Measurements from ENCODE around the gene CSF2. TPM values are rescaled to one million over a fixed set of nuclear protein-coding genes. Genes with fewer than 3 reads are reported as not detected.

CSF2 gene
- total RNA-seq, 4 donors from 2014 or later, result not detected

- no peaks in the 10 kb centered on the region for H3K36me3 ChIP-seq
- H3K9me3 ChIP-seq, result no peaks in the 10 kb centered on the region
- peaks cover 0 to under 1% of the 10 kb centered on the region in 2 donors for H3K4me1 ChIP-seq
- intact Hi-C loops (cut with DNase I; ENCODE audit: low total_unique reads) (no loop called here), in situ Hi-C loops (cut with MboI; ENCODE audit: low sequenced_read_pairs in 4 of 4) (no loop called here)
- DNase-seq, result no peak
- TF ChIP-seq, protein P1, sequence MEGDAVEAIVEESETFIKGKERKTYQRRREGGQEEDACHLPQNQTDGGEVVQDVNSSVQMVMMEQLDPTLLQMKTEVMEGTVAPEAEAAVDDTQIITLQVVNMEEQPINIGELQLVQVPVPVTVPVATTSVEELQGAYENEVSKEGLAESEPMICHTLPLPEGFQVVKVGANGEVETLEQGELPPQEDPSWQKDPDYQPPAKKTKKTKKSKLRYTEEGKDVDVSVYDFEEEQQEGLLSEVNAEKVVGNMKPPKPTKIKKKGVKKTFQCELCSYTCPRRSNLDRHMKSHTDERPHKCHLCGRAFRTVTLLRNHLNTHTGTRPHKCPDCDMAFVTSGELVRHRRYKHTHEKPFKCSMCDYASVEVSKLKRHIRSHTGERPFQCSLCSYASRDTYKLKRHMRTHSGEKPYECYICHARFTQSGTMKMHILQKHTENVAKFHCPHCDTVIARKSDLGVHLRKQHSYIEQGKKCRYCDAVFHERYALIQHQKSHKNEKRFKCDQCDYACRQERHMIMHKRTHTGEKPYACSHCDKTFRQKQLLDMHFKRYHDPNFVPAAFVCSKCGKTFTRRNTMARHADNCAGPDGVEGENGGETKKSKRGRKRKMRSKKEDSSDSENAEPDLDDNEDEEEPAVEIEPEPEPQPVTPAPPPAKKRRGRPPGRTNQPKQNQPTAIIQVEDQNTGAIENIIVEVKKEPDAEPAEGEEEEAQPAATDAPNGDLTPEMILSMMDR (IDR thresholded peaks at IDR 0.05 in 4 of 5, conservative IDR thresholded peaks at IDR 0.05 in 1 of 5), result no peak
- H3K27me3 ChIP-seq, result no peaks in the 10 kb centered on the region
- no peak overlapping the region for H3K4me3 ChIP-seq
- no peak overlapping the region for H3K27ac ChIP-seq
- ATAC-seq, result no peak
Measured at GRCh38 chr5:132080595-132080994, 7.0 kb downstream of the CSF2 start.

DNA sequence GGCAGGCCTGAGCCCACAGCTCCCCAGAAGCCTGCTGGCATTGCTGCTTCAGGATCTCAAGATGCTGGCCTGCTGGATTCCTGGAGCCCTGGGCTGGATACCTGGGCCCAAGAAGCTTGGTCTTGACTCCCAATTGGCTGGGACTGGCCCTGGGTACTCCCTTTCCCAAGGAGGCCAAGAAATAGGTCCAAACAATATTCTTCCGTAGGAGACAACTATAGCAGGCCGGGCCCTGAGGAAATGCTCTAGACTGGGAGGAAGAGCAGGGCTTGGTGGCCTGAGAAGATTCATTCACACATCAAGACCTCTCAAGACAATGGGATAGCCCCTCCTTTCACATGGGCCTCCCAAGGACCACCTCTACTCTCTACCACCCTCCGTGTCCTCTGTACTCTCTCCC lies 7.9 kb downstream of the CSF2 start:
- H3K4me1 ChIP-seq, result peaks cover 0 to 5% of the 10 kb centered on the region in 2 donors
- TF ChIP-seq, protein P1 (IDR thresholded peaks at IDR 0.05 in 4 of 5, conservative IDR thresholded peaks at IDR 0.05 in 1 of 5), result no peak
- TF ChIP-seq POLR2A (IDR thresholded peaks at IDR 0.05), result no peak
- no peaks in the 10 kb centered on the region for H3K27me3 ChIP-seq
- no peaks in the 10 kb centered on the region for H3K9me3 ChIP-seq
- ATAC-seq (no peak), DNase-seq (no peak)
- H3K4me3 ChIP-seq, result no peak overlapping the region
- in situ Hi-C loops (cut with MboI; ENCODE audit: low sequenced_read_pairs in 4 of 4) (no loop called here), intact Hi-C loops (cut with DNase I; ENCODE audit: low total_unique reads) (no loop called here)
- no peak overlapping the region for H3K27ac ChIP-seq
- no peaks in the 10 kb centered on the region for H3K36me3 ChIP-seq

DNA sequence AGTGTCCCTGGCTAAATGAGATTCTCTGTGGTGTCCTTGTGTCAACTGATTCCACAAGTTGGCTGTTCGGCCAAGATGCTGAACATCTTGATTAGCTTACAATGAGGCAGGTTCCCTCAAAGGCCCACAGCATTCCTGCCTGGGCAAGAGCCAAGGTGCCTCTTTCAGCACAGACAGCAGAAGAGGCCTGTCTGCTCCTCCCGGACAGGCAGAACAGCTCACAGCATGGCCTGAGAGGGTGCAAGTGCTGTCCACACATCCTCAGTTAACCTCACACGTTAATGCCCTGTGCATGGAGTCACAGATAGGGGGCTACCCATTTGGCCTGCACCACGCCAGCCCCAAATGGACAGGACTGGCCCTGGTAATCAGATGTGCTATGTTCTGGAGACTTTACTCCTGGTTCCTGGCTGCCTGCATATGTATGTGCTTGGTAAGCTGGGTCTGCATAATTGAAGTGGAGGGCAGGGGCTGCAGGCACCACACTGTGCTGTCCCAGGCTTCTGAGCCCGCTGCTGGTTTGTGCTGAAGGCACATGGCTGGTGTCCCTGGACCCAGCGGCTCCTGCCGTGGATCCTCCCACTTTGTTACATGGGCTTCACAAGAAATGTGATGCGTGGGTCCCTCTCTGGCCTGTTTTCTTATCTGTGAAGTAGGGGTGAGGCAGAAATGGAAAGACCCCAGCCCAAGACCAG lies 8.9 kb downstream of the CSF2 start:
- Histone ChIP-seq H3K9me3 (no peaks in the 10 kb centered on the region), H3K27me3 (no peaks in the 10 kb centered on the region), H3K4me1 (peaks cover 0 to 5% of the 10 kb centered on the region in 2 donors), H3K27ac (no peak overlapping the region), H3K4me3 (no peak overlapping the region), H3K36me3 (no peaks in the 10 kb centered on the region)
- no peak for ATAC-seq
- in situ Hi-C loops (cut with MboI; ENCODE audit: low sequenced_read_pairs in 4 of 4) (no loop called here), intact Hi-C loops (cut with DNase I; ENCODE audit: low total_unique reads) (no loop called here)
- no peak for DNase-seq
- TF ChIP-seq POLR2A (IDR thresholded peaks at IDR 0.05), result no peak
- TF ChIP-seq, protein P1 (IDR thresholded peaks at IDR 0.05 in 4 of 5, conservative IDR thresholded peaks at IDR 0.05 in 1 of 5), result no peak

- DNase-seq, result no peak
Measured at GRCh38 chr5:132083071-132083678, 9.6 kb downstream of the CSF2 start.

More at GRCh38 chr5:132083071-132083678, 9.6 kb downstream of the CSF2 start:
- Histone ChIP-seq H3K4me3 (no peak overlapping the region), H3K4me1 (peaks cover 0 to 5% of the 10 kb centered on the region in 2 donors), H3K27ac (no peak overlapping the region), H3K9me3 (no peaks in the 10 kb centered on the region), H3K27me3 (no peaks in the 10 kb centered on the region), H3K36me3 (no peaks in the 10 kb centered on the region)
- intact Hi-C loops (cut with DNase I; ENCODE audit: low total_unique reads) (no loop called here), in situ Hi-C loops (cut with MboI; ENCODE audit: low sequenced_read_pairs in 4 of 4) (no loop called here)
- no peak for TF ChIP-seq POLR2A (IDR thresholded peaks at IDR 0.05)
- TF ChIP-seq, protein P1 (IDR thresholded peaks at IDR 0.05 in 4 of 5, conservative IDR thresholded peaks at IDR 0.05 in 1 of 5), result no peak
- no peak for ATAC-seq
